Fibroblast of the conjunctiva (primary cell): ENCODE measurements around the gene NGEF.

Experiments
- DNase-seq: peaks from one replicate; pipeline ENCODE4 v3.0.0-alpha.2; 2010; ENCODE audit warnings: low read depth

NGEF gene

GRCh38 chr2:232897598-232898408, 115.3 kb downstream of the NGEF start:
- DNase-seq = no peak

- no peak for DNase-seq
These were observed 116.1 kb downstream of the NGEF start for GRCh38 chr2:232896720-232897597.

GRCh38 chr2:232896111-232896510, 116.9 kb downstream of the NGEF start:
- DNase-seq = no peak

- no peak for DNase-seq
These were observed 118.3 kb downstream of the NGEF start for GRCh38 chr2:232894746-232895145.

GRCh38 chr2:232894251-232894650, 118.8 kb downstream of the NGEF start:
- no peak for DNase-seq

GRCh38 chr2:232893834-232894233, 119.2 kb downstream of the NGEF start:
- DNase-seq = no peak

GRCh38 chr2:232892843-232893242, 120.2 kb downstream of the NGEF start:
- no peak for DNase-seq

GRCh38 chr2:232892221-232892620, 120.8 kb downstream of the NGEF start:
- DNase-seq = no peak

GRCh38 chr2:232891621-232892071, 121.4 kb downstream of the NGEF start:
- no peak for DNase-seq

- DNase-seq = no peak
These were observed 122.0 kb downstream of the NGEF start for GRCh38 chr2:232890896-232891601.

- DNase-seq = no peak
These were observed 122.5 kb downstream of the NGEF start for GRCh38 chr2:232890536-232890895.

- DNase-seq = no peak
These were observed 123.1 kb downstream of the NGEF start for GRCh38 chr2:232889876-232890401.

- no peak for DNase-seq
These were observed 124.1 kb downstream of the NGEF start for GRCh38 chr2:232888839-232889529.

GRCh38 chr2:232888099-232888836, 124.8 kb downstream of the NGEF start:
- no peak for DNase-seq

- no peak for DNase-seq
These were observed 125.7 kb downstream of the NGEF start for GRCh38 chr2:232887171-232887850.

GRCh38 chr2:232886632-232887031, 126.4 kb downstream of the NGEF start:
- DNase-seq = no peak

GRCh38 chr2:232886176-232886575, 126.9 kb downstream of the NGEF start:
- DNase-seq = no peak

GRCh38 chr2:232885264-232885961, 127.6 kb downstream of the NGEF start:
- DNase-seq = no peak

- no peak for DNase-seq
These were observed 128.3 kb downstream of the NGEF start for GRCh38 chr2:232884549-232885263.
